CD1c-positive myeloid dendritic cell (primary cell): ENCODE measurements around the gene NCOA7.

Experiments used
- DNase-seq: peaks from one replicate; pipeline ENCODE4 v3.0.0-alpha.2; 2016; ENCODE audit errors: extremely low spot score

The NCOA7 gene

GRCh38 chr6:125974214-125974866, 183.6 kb downstream of the NCOA7 start:
- peak; percentile 57 for DNase-seq

GRCh38 chr6:125979101-125979500, 188.3 kb downstream of the NCOA7 start:
- no peak for DNase-seq
